GM12872 (cell line): Measurements from ENCODE around the gene SPART.

Experiments
- CTCF ChIP-seq: IDR thresholded peaks from 3 replicates; pipeline ENCODE4 v1.5.1; 2011; ENCODE audit warnings: low read depth, mild to moderate bottlenecking, low read length, moderate library complexity; ENCODE audit not compliant: insufficient read depth

Gene SPART

DNA sequence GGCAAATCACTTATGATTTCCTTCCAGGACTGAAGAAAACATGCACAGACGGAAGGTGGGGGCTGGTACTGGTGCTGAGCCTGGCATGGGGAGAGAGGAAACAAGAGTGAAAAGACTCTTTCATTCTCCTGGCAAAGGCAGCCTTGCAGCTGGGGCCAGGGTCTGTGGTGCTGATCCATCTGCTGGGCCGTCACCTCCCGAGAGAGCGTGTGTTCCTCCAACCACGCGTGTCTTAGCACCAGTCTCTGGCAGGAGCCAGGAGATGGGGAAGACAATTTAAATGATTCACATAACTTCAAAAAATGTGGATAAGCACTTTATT, 23.9 kb upstream of the SPART start:
- no peak for TF ChIP-seq CTCF

- no peak for TF ChIP-seq CTCF
These were observed 23.3 kb upstream of the SPART start for GRCh38 chr13:36369268-36370107.

- TF ChIP-seq CTCF, result no peak
These were observed 19.8 kb upstream of the SPART start for GRCh38 chr13:36366031-36366430.

GRCh38 chr13:36363366-36363863, 17.2 kb upstream of the SPART start:
- no peak for TF ChIP-seq CTCF

- no peak for TF ChIP-seq CTCF
These were observed 16.7 kb upstream of the SPART start for GRCh38 chr13:36362914-36363313.

- TF ChIP-seq CTCF, result no peak
These were observed 16.1 kb upstream of the SPART start for GRCh38 chr13:36362251-36362650.

- no peak for TF ChIP-seq CTCF
These were observed 14.7 kb upstream of the SPART start for GRCh38 chr13:36360903-36361302.
